ENCODE results near the gene LAMB4.
"Not testable (repeated sequence)": the region's sequence is repeated elsewhere in the genome, so short reads cannot be mapped to it uniquely, and the experiment has no call there.

LAMB4 gene

GRCh38 chr7:108054537-108054936, 75.6 kb downstream of the LAMB4 start:
- in situ Hi-C loops (cut with MboI; ENCODE audit: low sequenced_read_pairs) = no loop called here

GRCh38 chr7:108053250-108053649, 76.9 kb downstream of the LAMB4 start:
- in situ Hi-C loops (cut with MboI; ENCODE audit: low sequenced_read_pairs) = no loop called here

DNA sequence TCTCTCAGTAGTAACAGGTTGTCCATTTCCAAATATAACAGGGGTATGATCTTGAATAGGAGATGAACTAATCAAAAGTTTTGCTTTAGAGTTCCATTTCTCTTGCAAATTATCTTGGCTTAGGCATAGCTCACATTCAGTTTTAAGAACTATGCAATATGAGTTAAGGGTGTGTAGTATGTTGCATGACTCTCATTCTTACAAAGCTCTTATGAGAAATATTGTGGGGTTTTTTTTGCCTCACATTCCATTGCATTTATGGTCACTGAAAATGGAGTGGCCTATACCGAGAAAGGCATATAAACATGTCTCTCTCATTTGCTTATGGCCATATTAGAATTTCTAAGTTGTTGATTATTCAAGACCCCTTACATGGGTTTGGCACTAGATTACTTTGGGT, 78.7 kb downstream of the LAMB4 start:
- in situ Hi-C loops (cut with MboI; ENCODE audit: low sequenced_read_pairs) = no loop called here

DNA sequence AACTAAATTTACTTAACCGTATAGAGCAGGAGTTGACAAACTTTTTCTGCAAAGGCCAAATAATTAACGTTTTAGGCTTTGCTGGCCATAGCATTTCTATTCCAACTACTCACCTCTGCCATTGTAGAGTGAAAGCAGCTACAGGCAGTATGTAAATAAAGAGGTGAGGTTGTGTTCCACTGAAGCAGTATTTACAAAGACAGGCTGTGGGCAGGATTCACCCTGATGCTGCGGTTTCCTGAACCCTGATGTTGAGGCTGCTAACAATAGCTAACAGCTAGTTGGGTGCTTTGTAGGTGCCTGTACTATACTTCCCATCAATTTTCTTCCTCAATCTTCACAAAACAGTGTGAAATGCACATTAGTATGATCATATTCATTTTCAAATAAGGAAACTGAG, 80.2 kb downstream of the LAMB4 start:
- in situ Hi-C loops (cut with MboI; ENCODE audit: low sequenced_read_pairs) = no loop called here

- in situ Hi-C loops (cut with MboI; ENCODE audit: low sequenced_read_pairs) = no loop called here
These were observed 81.7 kb downstream of the LAMB4 start for GRCh38 chr7:108048422-108048821.

- in situ Hi-C loops (cut with MboI; ENCODE audit: low sequenced_read_pairs) = no loop called here
These were observed 83.1 kb downstream of the LAMB4 start for GRCh38 chr7:108046952-108047506.

GRCh38 chr7:108045669-108046068, 84.5 kb downstream of the LAMB4 start:
- in situ Hi-C loops (cut with MboI; ENCODE audit: low sequenced_read_pairs) = no loop called here

GRCh38 chr7:108045154-108045553, 85.0 kb downstream of the LAMB4 start:
- in situ Hi-C loops (cut with MboI; ENCODE audit: low sequenced_read_pairs) = no loop called here

GRCh38 chr7:108044345-108044744, 85.8 kb downstream of the LAMB4 start:
- in situ Hi-C loops (cut with MboI; ENCODE audit: low sequenced_read_pairs) = no loop called here

DNA sequence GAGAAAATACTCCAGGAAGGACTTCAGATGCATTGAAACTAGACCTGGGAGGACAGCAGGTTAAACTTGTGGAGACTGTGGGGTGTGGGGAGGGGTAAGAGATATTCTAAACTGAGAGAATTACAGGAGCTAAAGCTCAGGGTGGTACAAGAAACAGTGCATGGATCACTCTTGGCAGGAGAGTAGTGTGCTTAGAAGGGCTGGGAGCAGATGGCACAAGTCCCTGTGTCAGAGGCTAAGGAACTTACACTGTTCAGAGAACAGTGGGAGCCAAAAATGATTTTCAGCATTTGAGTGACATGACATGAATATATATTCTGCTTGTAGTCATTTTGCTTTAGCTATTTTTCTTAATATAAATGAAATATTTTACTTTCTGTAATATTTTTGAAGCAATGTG, 91.2 kb downstream of the LAMB4 start:
- in situ Hi-C loops (cut with MboI; ENCODE audit: low sequenced_read_pairs) = no loop called here

DNA sequence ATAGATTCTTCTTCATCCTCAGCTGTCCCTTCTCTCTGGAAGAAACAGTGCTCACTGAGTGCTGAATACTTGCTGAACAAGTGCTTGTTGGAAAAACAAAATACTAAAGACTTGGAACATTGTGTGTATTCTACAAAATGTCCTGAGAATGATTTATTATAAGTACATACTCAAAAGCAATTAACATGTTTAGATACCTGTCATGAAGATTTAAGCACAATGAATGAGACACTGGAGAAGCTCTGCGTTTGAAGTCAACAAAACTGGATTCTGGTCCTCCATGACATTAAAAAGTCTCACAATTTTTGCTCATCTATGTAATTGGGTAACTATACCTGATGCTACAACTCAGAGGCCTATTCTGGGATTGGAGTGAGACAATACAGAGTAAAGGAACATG, 92.4 kb downstream of the LAMB4 start:
- in situ Hi-C loops (cut with MboI; ENCODE audit: low sequenced_read_pairs) = no loop called here

GRCh38 chr7:108037140-108037539, 93.0 kb downstream of the LAMB4 start:
- in situ Hi-C loops (cut with MboI; ENCODE audit: low sequenced_read_pairs) = no loop called here

DNA sequence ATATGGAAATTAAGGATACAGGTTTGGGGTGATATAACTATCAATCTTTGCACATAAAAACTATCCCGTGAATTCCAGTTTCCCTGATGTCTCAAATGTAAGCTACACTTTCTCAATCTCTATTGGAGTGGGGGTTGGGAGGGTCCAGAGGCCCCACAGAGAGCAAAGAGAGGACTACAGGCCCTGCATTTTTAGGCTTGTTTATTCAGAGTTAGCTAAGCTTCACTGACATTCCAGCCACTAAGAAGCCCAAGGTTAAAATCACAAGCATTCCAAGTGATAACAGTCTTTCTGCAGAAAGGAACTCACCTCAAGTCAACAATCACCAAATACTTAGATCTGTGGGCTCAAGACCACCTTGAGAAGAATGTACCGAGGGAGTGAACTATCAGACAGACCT, 95.6 kb downstream of the LAMB4 start:
- in situ Hi-C loops (cut with MboI; ENCODE audit: low sequenced_read_pairs) = no loop called here

GRCh38 chr7:108033776-108034497, 96.2 kb downstream of the LAMB4 start:
- in situ Hi-C loops (cut with MboI; ENCODE audit: low sequenced_read_pairs) = no loop called here

DNA sequence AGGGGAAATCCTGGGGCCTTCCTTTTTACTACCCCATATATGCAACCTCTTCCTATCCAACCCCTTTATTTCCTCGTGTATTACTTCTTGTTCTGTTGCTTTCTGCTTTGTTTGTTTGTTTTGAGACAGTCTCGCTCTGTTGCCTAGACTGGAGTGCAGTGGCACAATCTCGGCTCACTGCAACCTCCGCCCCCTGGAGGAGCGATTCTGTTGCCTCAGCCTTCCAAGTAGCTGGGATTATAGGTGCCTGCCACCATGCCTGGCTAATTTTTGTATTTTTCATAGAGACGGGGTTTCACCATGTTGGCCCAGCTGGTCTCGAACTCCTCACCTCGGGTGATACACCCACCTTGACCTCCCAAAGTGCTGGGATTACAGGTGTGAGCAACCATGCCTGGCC, 96.9 kb downstream of the LAMB4 start:
- in situ Hi-C loops (cut with MboI; ENCODE audit: low sequenced_read_pairs) = not testable (repeated sequence)

DNA sequence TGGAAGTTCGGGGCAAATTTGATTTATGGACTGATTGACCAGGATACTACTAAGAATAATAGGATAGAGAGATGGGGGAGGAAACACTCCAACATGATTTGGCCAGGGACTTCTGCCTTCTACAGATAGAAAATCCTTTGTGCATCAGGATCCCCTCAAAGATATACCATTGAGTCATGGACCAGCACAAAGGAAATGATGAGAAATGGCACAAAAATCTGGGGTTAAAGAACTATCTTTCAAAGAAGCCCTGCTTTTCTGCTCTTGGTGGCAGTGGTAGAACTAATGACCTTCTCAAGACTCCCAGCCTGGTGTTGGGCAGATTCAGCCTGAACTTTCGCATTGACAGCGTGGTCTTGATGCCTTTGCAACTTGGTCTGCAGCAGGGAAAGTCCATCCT, 99.6 kb downstream of the LAMB4 start:
- in situ Hi-C loops (cut with MboI; ENCODE audit: low sequenced_read_pairs) = no loop called here

DNA sequence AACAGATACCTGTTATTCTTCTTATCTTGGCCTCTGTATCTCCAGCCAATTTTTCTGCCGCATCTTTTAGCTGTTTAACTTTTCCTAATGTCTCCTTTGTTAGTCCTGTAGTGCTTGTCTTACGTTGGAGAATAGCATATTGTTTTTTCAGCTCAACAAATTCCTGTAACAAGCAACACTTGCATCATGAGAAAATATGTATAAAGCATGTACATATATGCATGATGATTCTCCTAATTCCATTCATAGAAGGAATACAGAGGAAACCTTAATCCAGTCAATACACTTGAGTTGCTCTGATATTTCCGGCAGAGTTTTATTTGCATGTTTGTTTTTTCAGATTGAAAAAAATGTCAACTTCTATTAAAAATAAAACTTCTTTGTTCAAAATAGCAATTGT, 101.1 kb downstream of the LAMB4 start:
- in situ Hi-C loops (cut with MboI; ENCODE audit: low sequenced_read_pairs) = no loop called here

DNA sequence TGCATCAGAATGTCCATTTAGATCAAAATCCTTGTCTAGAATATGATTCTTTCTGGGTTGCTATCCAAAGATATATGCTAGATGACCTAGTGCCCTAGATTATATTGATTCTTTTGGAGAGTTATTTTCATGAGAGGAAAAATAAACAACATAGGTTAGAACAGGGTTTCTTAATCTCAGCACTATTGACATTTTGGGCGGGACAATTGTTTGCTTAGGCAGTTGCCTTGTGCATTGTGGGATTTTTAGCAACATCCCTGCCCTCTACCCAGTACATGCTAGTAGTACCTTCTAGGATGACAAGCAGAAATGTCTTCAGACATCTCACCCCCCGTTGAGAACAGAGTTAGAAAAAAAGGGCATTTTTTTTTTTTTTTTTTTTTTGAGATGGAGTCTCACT, 102.0 kb downstream of the LAMB4 start:
- in situ Hi-C loops (cut with MboI; ENCODE audit: low sequenced_read_pairs) = no loop called here

GRCh38 chr7:108027239-108027638, 102.9 kb downstream of the LAMB4 start:
- in situ Hi-C loops (cut with MboI; ENCODE audit: low sequenced_read_pairs) = no loop called here

GRCh38 chr7:108026647-108027046, 103.5 kb downstream of the LAMB4 start:
- in situ Hi-C loops (cut with MboI; ENCODE audit: low sequenced_read_pairs) = no loop called here

GRCh38 chr7:108026116-108026515, 104.0 kb downstream of the LAMB4 start:
- in situ Hi-C loops (cut with MboI; ENCODE audit: low sequenced_read_pairs) = no loop called here

DNA sequence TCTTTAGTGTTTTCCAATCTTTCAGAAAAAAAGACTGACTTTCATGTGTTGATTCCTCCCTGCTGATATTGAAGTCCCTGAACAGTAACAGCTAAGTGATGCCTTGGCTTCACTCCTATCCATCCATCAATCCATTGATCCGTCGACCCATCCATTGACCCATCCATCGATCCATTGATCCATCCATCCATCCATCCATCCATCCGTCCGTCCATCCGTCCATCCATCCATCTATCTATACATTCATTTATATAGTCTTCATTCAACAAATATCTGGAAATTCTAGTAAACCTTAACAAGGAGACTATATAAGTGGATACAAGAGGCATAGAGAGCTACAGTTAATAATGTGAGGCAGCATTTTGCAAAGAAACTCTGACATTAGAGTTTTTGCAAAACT, 105.6 kb downstream of the LAMB4 start:
- in situ Hi-C loops (cut with MboI; ENCODE audit: low sequenced_read_pairs) = no loop called here

GRCh38 chr7:108020585-108020984, 109.6 kb downstream of the LAMB4 start:
- in situ Hi-C loops (cut with MboI; ENCODE audit: low sequenced_read_pairs) = no loop called here
